Posterior vena cava (tissue), 2 donors: ENCODE data around the gene GPN2. TPM values are rescaled to one million over a fixed set of nuclear protein-coding genes. Genes with fewer than 3 reads are reported as not detected.
A peak's percentile ranks its signal among the peaks of the same experiment; 100 is the strongest.

ENCODE experiments used
- DNase-seq: peaks from one replicate; pipeline ENCODE4 v3.0.0-alpha.2; 2020; ENCODE audit warnings: low spot score
- intact Hi-C, 2 donors: fragments of 100-400 bp; cut with DNase I; formaldehyde crosslinking; loops; one replicate each; pipeline versions ENCODE4 v1.14.1 to v1.14.2; 2022 to 2023
- long read RNA-seq, 2 donors: library from polyadenylated mRNA; unstranded; transcript quantifications; one replicate each; pipeline ENCODE4 v2.0.0, GENCODE V29; 2020 to 2021
- total RNA-seq, 2 donors: library from RNA; stranded (reverse); fragmentation: NEBNext Ultra II Directional; extraction: Animal tissue kit (Norgen Biotek cat#: 25700); gene quantifications; one replicate each; pipeline ENCODE4 v1.2.1, GENCODE V29; 2021
- donor health status: DM: yes; HTN: yes; CAD: no.
- donor health status: DM: yes; HTN: yes; CAD: no.

The GPN2 gene
- 10 to 100 TPM; 17.7 to 19.4 TPM for total RNA-seq
- long read RNA-seq, donor 1, full-length matches to known transcripts: 8 of 12 reads
- long read RNA-seq, donor 1, partial matches to known transcripts: 0 of 12 reads
- long read RNA-seq, donor 1, other reads (novel, unspliced or antisense): 4 of 12 reads
- long read RNA-seq, donor 2, full-length matches to known transcripts: 48 of 55 reads
- long read RNA-seq, donor 2, partial matches to known transcripts: 1 of 55 reads
- long read RNA-seq, donor 2, other reads (novel, unspliced or antisense): 6 of 55 reads

GRCh38 chr1:26889551-26890466 is at the start of gene GPN2:
GPN2 (minus strand) TSS chr1:26890283; CDS start chr1:26890096, 187 bp downstream.
- intact Hi-C loops: loop anchor here in 1 of 2 donors (10.0 kb wide), 1 partner anchor 285 kb away; no protein-coding TSS in a partner anchor

GRCh38 chr1:26938659-26939025 is 48.6 kb upstream of the GPN2 start:
- intact Hi-C loops: no loop called here
- DNase-seq: no peak

More at GRCh38 chr1:26889551-26890466, at the start of gene GPN2:
- peak; percentile 93 for DNase-seq

- DNase-seq: no peak
- intact Hi-C loops: no loop called here
These were observed 48.0 kb upstream of the GPN2 start for GRCh38 chr1:26938004-26938658.

GRCh38 chr1:26936823-26937222 is 46.7 kb upstream of the GPN2 start:
- intact Hi-C loops: no loop called here
- no peak for DNase-seq

- DNase-seq: no peak
- intact Hi-C loops: no loop called here
These were observed 42.4 kb upstream of the GPN2 start for GRCh38 chr1:26932531-26932930.

GRCh38 chr1:26923711-26924110 is 33.6 kb upstream of the GPN2 start:
- no peak for DNase-seq
- intact Hi-C loops: no loop called here

GRCh38 chr1:26922901-26923300 is 32.8 kb upstream of the GPN2 start:
- intact Hi-C loops: no loop called here

GRCh38 chr1:26922431-26922729 is 32.3 kb upstream of the GPN2 start:
- intact Hi-C loops: no loop called here
- no peak for DNase-seq

More at GRCh38 chr1:26922901-26923300, 32.8 kb upstream of the GPN2 start:
- DNase-seq: no peak

GRCh38 chr1:26921540-26922430 is 31.7 kb upstream of the GPN2 start, which contains the start of gene NUDC:
NUDC (plus strand) TSS chr1:26921743; CDS start chr1:26921849, 106 bp downstream.
- DNase-seq: peak; percentile 99
- intact Hi-C loops: no loop called here

- intact Hi-C loops: no loop called here
- no peak for DNase-seq
These were observed 31.1 kb upstream of the GPN2 start for GRCh38 chr1:26921126-26921539.

GRCh38 chr1:26915204-26915842 is 25.2 kb upstream of the GPN2 start:
- no peak for DNase-seq
- intact Hi-C loops: no loop called here

GRCh38 chr1:26913754-26914619 is 23.9 kb upstream of the GPN2 start, which contains the start of gene NR0B2:
NR0B2 (minus strand) TSS chr1:26913975; CDS start chr1:26913940, 35 bp downstream.
- intact Hi-C loops: no loop called here
- DNase-seq: no peak

GRCh38 chr1:26913389-26913753 is 23.3 kb upstream of the GPN2 start:
- intact Hi-C loops: no loop called here
- DNase-seq: no peak

GRCh38 chr1:26912147-26912490 is 22.0 kb upstream of the GPN2 start:
- no peak for DNase-seq
- intact Hi-C loops: no loop called here

- intact Hi-C loops: no loop called here
- no peak for DNase-seq
These were observed 21.5 kb upstream of the GPN2 start for GRCh38 chr1:26911399-26912146.

GRCh38 chr1:26910343-26911160 is 20.5 kb upstream of the GPN2 start:
- DNase-seq: no peak
- intact Hi-C loops: no loop called here
